ENCODE measurements around the gene NSG1.

- TF ChIP-seq EZH2 (IDR thresholded peaks at IDR 0.05), result no peak
- no peak for TF ChIP-seq POLR2AphosphoS5 (IDR thresholded peaks at IDR 0.05; ENCODE audit: borderline replicate concordance, low read depth, low read length)
Observed at GRCh38 chr4:4430492-4431195, 43.7 kb downstream of the NSG1 start.

Data from SK-N-MC (cell line).